GM19240 (cell line): ENCODE data around the gene CRTC2.
"Not testable (repeated sequence)": the region's sequence is repeated elsewhere in the genome, so short reads cannot be mapped to it uniquely, and the experiment has no call there.

Source experiments
- DNase-seq: peaks from one replicate; pipeline ENCODE4 v3.0.0; 2011; ENCODE audit warnings: low spot score; ENCODE audit not compliant: insufficient read length

Gene CRTC2

GRCh38 chr1:153929981-153930948 is 28.1 kb downstream of the CRTC2 start:
- no peak for DNase-seq

- no peak for DNase-seq
These were observed 29.0 kb downstream of the CRTC2 start for GRCh38 chr1:153929426-153929825.

- no peak for DNase-seq
These were observed 29.5 kb downstream of the CRTC2 start for GRCh38 chr1:153928791-153929341.

- DNase-seq: no peak
These were observed 30.2 kb downstream of the CRTC2 start for GRCh38 chr1:153928245-153928644.

GRCh38 chr1:153926405-153926804 is 32.0 kb downstream of the CRTC2 start:
- no peak for DNase-seq

GRCh38 chr1:153922972-153923925 is 35.2 kb downstream of the CRTC2 start, which contains the start of gene GATAD2B:
Gene GATAD2B, minus strand, starts transcription at chr1:153922972. Its CDS starts 94,625 bp downstream, at chr1:153828347.
- DNase-seq: peak; percentile 91

GRCh38 chr1:153922076-153922971 is 36.1 kb downstream of the CRTC2 start:
- DNase-seq: no peak

GRCh38 chr1:153921803-153922075 is 36.7 kb downstream of the CRTC2 start:
- no peak for DNase-seq

- no peak for DNase-seq
These were observed 37.2 kb downstream of the CRTC2 start for GRCh38 chr1:153921080-153921802.

GRCh38 chr1:153919876-153920852 is 38.2 kb downstream of the CRTC2 start:
- DNase-seq: no peak

GRCh38 chr1:153916297-153916696 is 42.1 kb downstream of the CRTC2 start:
- DNase-seq: no peak

GRCh38 chr1:153912349-153912748 is 46.1 kb downstream of the CRTC2 start:
- DNase-seq: no peak

- DNase-seq: not testable (repeated sequence)
These were observed 47.9 kb downstream of the CRTC2 start for GRCh38 chr1:153910560-153910959.

GRCh38 chr1:153908071-153908470 is 50.3 kb downstream of the CRTC2 start:
- DNase-seq: no peak

- no peak for DNase-seq
These were observed 51.3 kb downstream of the CRTC2 start for GRCh38 chr1:153907134-153907533.

- no peak for DNase-seq
These were observed 52.0 kb downstream of the CRTC2 start for GRCh38 chr1:153906396-153906795.

- not testable (repeated sequence) for DNase-seq
These were observed 52.5 kb downstream of the CRTC2 start for GRCh38 chr1:153905908-153906307.

- DNase-seq: no peak
These were observed 54.5 kb downstream of the CRTC2 start for GRCh38 chr1:153903841-153904455.
